Astrocyte (in vitro differentiated cells and primary cell): ENCODE data around the gene SMOC2. TPM values are rescaled to one million over a fixed set of nuclear protein-coding genes. Genes with fewer than 3 reads are reported as not detected.

Experiments
- DNase-seq: peaks from one replicate; pipeline ENCODE4 v3.0.0-alpha.2; 2010; ENCODE audit warnings: low read depth
- FAIRE-seq: peaks from 2 replicates; lab custom pipeline; 2011; peaks lifted over from hg19 to GRCh38; lab: Jason Lieb, UNC
- H2AFZ ChIP-seq: 2 replicates; pipeline ENCODE4 v1.6.0; 2012; ENCODE audit warnings: low read depth, low read length, inconsistent platforms
- H3K27ac ChIP-seq: 2 replicates; pipeline ENCODE4 v1.5.1; 2011; ENCODE audit warnings: low read depth, low read length, inconsistent platforms
- H3K27me3 ChIP-seq: 2 replicates; pipeline ENCODE4 v1.6.0; 2011; ENCODE audit warnings: low read length, inconsistent platforms; ENCODE audit not compliant: insufficient read depth
- H3K36me3 ChIP-seq: 2 replicates; pipeline ENCODE4 v1.5.1; 2011; ENCODE audit warnings: low read length, inconsistent platforms; ENCODE audit not compliant: insufficient read depth
- H3K4me1 ChIP-seq: 2 replicates; pipeline ENCODE4 v1.5.1; 2011; ENCODE audit warnings: low read length, inconsistent platforms; ENCODE audit not compliant: insufficient read depth
- H3K4me2 ChIP-seq: 2 replicates; pipeline ENCODE4 v1.6.0; 2012; ENCODE audit warnings: low read length, inconsistent platforms
- H3K4me3 ChIP-seq: 2 replicates; pipeline ENCODE4 v1.5.1; 2011; ENCODE audit warnings: low read depth, mild to moderate bottlenecking, low read length, inconsistent platforms; ENCODE audit not compliant: insufficient read depth
- H3K79me2 ChIP-seq: 2 replicates; pipeline ENCODE4 v1.6.0; 2012; ENCODE audit warnings: mild to moderate bottlenecking, low read length, inconsistent platforms; ENCODE audit not compliant: insufficient read depth
- H3K9ac ChIP-seq: 2 replicates; pipeline ENCODE4 v1.6.0; 2012; ENCODE audit warnings: mild to moderate bottlenecking, low read length, inconsistent platforms
- H3K9me3 ChIP-seq: 2 replicates; pipeline ENCODE4 v1.5.1; 2012; ENCODE audit warnings: low read depth, mild to moderate bottlenecking, low read length, inconsistent platforms; ENCODE audit not compliant: insufficient read depth
- H4K20me1 ChIP-seq: 2 replicates; pipeline ENCODE4 v1.6.0; 2012; ENCODE audit warnings: low read length, inconsistent platforms; ENCODE audit not compliant: insufficient read depth
- H3K27ac Mint-ChIP-seq: one replicate; pipeline ENCODE4 v1.8.0; 2021; ENCODE audit warnings: mild to moderate bottlenecking, mixed read lengths; ENCODE audit not compliant: unreplicated experiment
- H3K27me3 Mint-ChIP-seq: one replicate; pipeline ENCODE4 v1.8.0; 2021; ENCODE audit warnings: low read depth, mixed read lengths; ENCODE audit not compliant: unreplicated experiment
- H3K36me3 Mint-ChIP-seq: one replicate; pipeline ENCODE4 v1.8.0; 2021; ENCODE audit warnings: low read depth, mixed read lengths; ENCODE audit not compliant: unreplicated experiment
- H3K4me1 Mint-ChIP-seq: one replicate; pipeline ENCODE4 v1.8.0; 2021; ENCODE audit warnings: low read depth, mixed read lengths; ENCODE audit not compliant: unreplicated experiment
- H3K4me3 Mint-ChIP-seq: one replicate; pipeline ENCODE4 v1.8.0; 2021; ENCODE audit warnings: mild to moderate bottlenecking, moderate library complexity, mixed read lengths; ENCODE audit not compliant: unreplicated experiment
- H3K9me3 Mint-ChIP-seq: one replicate; pipeline ENCODE4 v1.8.0; 2021; ENCODE audit warnings: mild to moderate bottlenecking, mixed read lengths; ENCODE audit not compliant: unreplicated experiment
- CTCF ChIP-seq: IDR thresholded peaks from 2 replicates; pipeline ENCODE4 v1.5.1; 2011; ENCODE audit warnings: low read depth, mild to moderate bottlenecking, inconsistent platforms, low read length, moderate library complexity; ENCODE audit not compliant: insufficient read depth
- EZH2 ChIP-seq: IDR thresholded peaks from 2 replicates; pipeline ENCODE4 v1.6.1; 2012; ENCODE audit warnings: mild to moderate bottlenecking, low read length, inconsistent platforms; ENCODE audit not compliant: insufficient read depth
- total RNA-seq: library from RNA; stranded (reverse); gene quantifications from 2 replicates; pipeline ENCODE4 v1.2.1, GENCODE V29; 2021

The SMOC2 gene
- total RNA-seq, 1 donor from 2014 or later, result 0.93 TPM

GRCh38 chr6:168585441-168585840 is 144.5 kb downstream of the SMOC2 start:
- no peak overlapping the region for H3K4me3 Mint-ChIP-seq

GRCh38 chr6:168589275-168589674 is 148.3 kb downstream of the SMOC2 start:
- DNase-seq, result no peak
- H3K4me1 Mint-ChIP-seq, result no peaks in the 10 kb centered on the region
- no peak for FAIRE-seq
- H3K4me1 ChIP-seq, result no peaks in the 10 kb centered on the region
- no peak overlapping the region for H3K4me2 ChIP-seq
- H3K79me2 ChIP-seq, result no peaks in the 10 kb centered on the region
- H3K27ac ChIP-seq, result no peak overlapping the region
- no peak overlapping the region for H2AFZ ChIP-seq
- no peak overlapping the region for H3K9ac ChIP-seq
- no peaks in the 10 kb centered on the region for H3K9me3 Mint-ChIP-seq
- no peaks in the 10 kb centered on the region for H4K20me1 ChIP-seq
- no peaks in the 10 kb centered on the region for H3K27me3 ChIP-seq
- no peaks in the 10 kb centered on the region for H3K36me3 Mint-ChIP-seq
- H3K4me3 Mint-ChIP-seq, result no peak overlapping the region
- no peak overlapping the region for H3K4me3 ChIP-seq
- H3K27ac Mint-ChIP-seq, result no peak overlapping the region
- no peak for TF ChIP-seq CTCF
- no peak for TF ChIP-seq EZH2
- H3K9me3 ChIP-seq, result no peaks in the 10 kb centered on the region
- H3K36me3 ChIP-seq, result no peaks in the 10 kb centered on the region
- peaks cover 6% of the 10 kb centered on the region for H3K27me3 Mint-ChIP-seq

More at GRCh38 chr6:168585441-168585840, 144.5 kb downstream of the SMOC2 start:
- DNase-seq (no peak), FAIRE-seq (no peak)
- Mint-ChIP-seq H3K27me3 (peaks cover 25% of the 10 kb centered on the region), H3K36me3 (no peaks in the 10 kb centered on the region), H3K9me3 (no peaks in the 10 kb centered on the region), H3K4me1 (no peaks in the 10 kb centered on the region), H3K27ac (no peak overlapping the region)
- no peak overlapping the region for H3K27ac ChIP-seq
- no peak overlapping the region for H3K4me3 ChIP-seq
- no peaks in the 10 kb centered on the region for H3K27me3 ChIP-seq
- no peaks in the 10 kb centered on the region for H3K9me3 ChIP-seq
- no peak overlapping the region for H2AFZ ChIP-seq
- H3K79me2 ChIP-seq, result no peaks in the 10 kb centered on the region
- no peaks in the 10 kb centered on the region for H3K4me1 ChIP-seq
- no peak overlapping the region for H3K9ac ChIP-seq
- H3K4me2 ChIP-seq, result no peak overlapping the region
- no peaks in the 10 kb centered on the region for H3K36me3 ChIP-seq
- H4K20me1 ChIP-seq, result no peaks in the 10 kb centered on the region
- TF ChIP-seq CTCF, result no peak
- no peak for TF ChIP-seq EZH2

- Mint-ChIP-seq H3K4me1 (no peaks in the 10 kb centered on the region), H3K4me3 (no peak overlapping the region), H3K27ac (no peak overlapping the region), H3K27me3 (peaks cover 3% of the 10 kb centered on the region), H3K9me3 (no peaks in the 10 kb centered on the region), H3K36me3 (no peaks in the 10 kb centered on the region)
- no peaks in the 10 kb centered on the region for H3K36me3 ChIP-seq
- no peaks in the 10 kb centered on the region for H3K4me1 ChIP-seq
- H3K4me2 ChIP-seq, result no peak overlapping the region
- no peak overlapping the region for H2AFZ ChIP-seq
- H3K4me3 ChIP-seq, result no peak overlapping the region
- no peaks in the 10 kb centered on the region for H4K20me1 ChIP-seq
- DNase-seq (no peak), FAIRE-seq (no peak)
- H3K27me3 ChIP-seq, result no peaks in the 10 kb centered on the region
- H3K9me3 ChIP-seq, result no peaks in the 10 kb centered on the region
- no peak overlapping the region for H3K9ac ChIP-seq
- no peaks in the 10 kb centered on the region for H3K79me2 ChIP-seq
- TF ChIP-seq EZH2, result no peak
- no peak for TF ChIP-seq CTCF
- H3K27ac ChIP-seq, result no peak overlapping the region
These were observed 149.4 kb downstream of the SMOC2 start for GRCh38 chr6:168590406-168590805.
